Measurements from ENCODE around the gene HLCS.

The HLCS gene

GRCh38 chr21:36985751-36986594 lies 19.5 kb upstream of the HLCS start:
- Histone ChIP-seq H3K79me2 (ENCODE audit: control insufficient read depth, insufficient read depth, low read length, unreplicated experiment) (no peaks in the 10 kb centered on the region), H3K4me3 (ENCODE audit: low read depth, low read length) (no peak overlapping the region), H3K4me1 (ENCODE audit: control insufficient read depth, insufficient read depth, low read length, unreplicated experiment) (peaks cover 17% of the 10 kb centered on the region), H2AFZ (ENCODE audit: low read length, unreplicated experiment) (no peak overlapping the region), H3K27me3 (ENCODE audit: insufficient read depth, low read length) (no peaks in the 10 kb centered on the region), H3K36me3 (ENCODE audit: insufficient read depth, low read length) (no peaks in the 10 kb centered on the region), H3K27ac (ENCODE audit: low read depth, low read length) (no peak overlapping the region)

DNA sequence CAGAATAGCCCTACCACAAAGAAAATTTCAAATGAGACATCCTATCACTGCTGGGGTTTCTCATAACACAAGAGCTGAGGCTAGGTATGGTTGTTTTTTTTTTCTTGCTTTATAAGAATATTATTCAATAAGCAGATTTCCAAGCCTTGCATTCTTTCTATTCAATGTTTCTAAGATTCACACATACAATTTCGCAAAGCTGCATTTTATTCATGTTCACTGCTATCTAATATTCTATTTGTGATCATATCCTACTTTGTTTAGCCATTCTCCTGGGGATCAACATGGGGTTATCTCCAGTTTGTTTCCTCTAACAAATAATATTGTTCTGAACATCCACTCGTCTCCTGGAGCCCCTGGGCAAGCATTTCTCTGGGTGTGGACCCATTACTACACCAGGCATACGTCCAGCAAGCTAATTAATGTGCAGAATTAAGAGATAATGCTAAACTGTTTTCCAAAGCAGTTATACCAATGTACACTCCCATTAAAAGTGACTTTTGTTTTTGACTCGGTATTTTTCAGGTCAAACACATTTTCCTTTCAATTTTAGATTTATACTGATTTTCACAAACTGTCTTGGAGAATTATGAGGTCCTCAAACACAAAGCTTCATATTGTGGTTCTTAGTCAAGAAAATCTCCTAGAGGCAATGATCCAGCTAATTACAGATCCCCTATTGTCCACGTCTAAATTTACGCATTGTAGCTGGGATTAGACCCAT lies 15.7 kb upstream of the HLCS start:
- H3K4me1 ChIP-seq (ENCODE audit: control insufficient read depth, insufficient read depth, low read length, unreplicated experiment) = peaks cover 4% of the 10 kb centered on the region
- no peaks in the 10 kb centered on the region for H3K27me3 ChIP-seq (ENCODE audit: insufficient read depth, low read length)
- no peaks in the 10 kb centered on the region for H3K79me2 ChIP-seq (ENCODE audit: control insufficient read depth, insufficient read depth, low read length, unreplicated experiment)
- no peak overlapping the region for H3K4me3 ChIP-seq (ENCODE audit: low read depth, low read length)
- H3K36me3 ChIP-seq (ENCODE audit: insufficient read depth, low read length) = no peaks in the 10 kb centered on the region
- H3K27ac ChIP-seq (ENCODE audit: low read depth, low read length) = no peak overlapping the region
- no peak overlapping the region for H2AFZ ChIP-seq (ENCODE audit: low read length, unreplicated experiment)

DNA sequence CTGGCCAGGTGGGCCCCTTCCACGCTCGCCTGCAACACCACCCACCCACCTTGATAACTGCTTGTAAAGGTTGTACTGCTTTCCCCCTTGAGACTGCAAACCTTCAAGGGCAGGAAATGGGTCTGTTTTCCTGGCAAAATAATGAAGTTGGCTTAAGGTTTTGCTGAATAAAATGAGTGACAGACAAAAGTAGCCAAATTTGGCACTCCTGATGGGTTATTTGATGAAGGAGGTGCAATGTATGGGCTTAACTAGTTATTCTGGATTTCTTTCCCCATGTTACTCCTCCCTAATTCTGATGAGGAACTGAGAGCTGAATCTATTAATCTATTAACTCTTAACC lies 14.6 kb upstream of the HLCS start:
- no peaks in the 10 kb centered on the region for H3K27me3 ChIP-seq (ENCODE audit: insufficient read depth, low read length)
- no peaks in the 10 kb centered on the region for H3K79me2 ChIP-seq (ENCODE audit: control insufficient read depth, insufficient read depth, low read length, unreplicated experiment)
- peaks cover 4% of the 10 kb centered on the region for H3K4me1 ChIP-seq (ENCODE audit: control insufficient read depth, insufficient read depth, low read length, unreplicated experiment)
- no peaks in the 10 kb centered on the region for H3K36me3 ChIP-seq (ENCODE audit: insufficient read depth, low read length)
- peak overlapping the region; percentile 59; the same call in 1 of the 2 replicates for H3K4me3 ChIP-seq (ENCODE audit: low read depth, low read length)
- H2AFZ ChIP-seq (ENCODE audit: low read length, unreplicated experiment) = peak overlapping the region; percentile 37
- no peak overlapping the region for H3K27ac ChIP-seq (ENCODE audit: low read depth, low read length)

DNA sequence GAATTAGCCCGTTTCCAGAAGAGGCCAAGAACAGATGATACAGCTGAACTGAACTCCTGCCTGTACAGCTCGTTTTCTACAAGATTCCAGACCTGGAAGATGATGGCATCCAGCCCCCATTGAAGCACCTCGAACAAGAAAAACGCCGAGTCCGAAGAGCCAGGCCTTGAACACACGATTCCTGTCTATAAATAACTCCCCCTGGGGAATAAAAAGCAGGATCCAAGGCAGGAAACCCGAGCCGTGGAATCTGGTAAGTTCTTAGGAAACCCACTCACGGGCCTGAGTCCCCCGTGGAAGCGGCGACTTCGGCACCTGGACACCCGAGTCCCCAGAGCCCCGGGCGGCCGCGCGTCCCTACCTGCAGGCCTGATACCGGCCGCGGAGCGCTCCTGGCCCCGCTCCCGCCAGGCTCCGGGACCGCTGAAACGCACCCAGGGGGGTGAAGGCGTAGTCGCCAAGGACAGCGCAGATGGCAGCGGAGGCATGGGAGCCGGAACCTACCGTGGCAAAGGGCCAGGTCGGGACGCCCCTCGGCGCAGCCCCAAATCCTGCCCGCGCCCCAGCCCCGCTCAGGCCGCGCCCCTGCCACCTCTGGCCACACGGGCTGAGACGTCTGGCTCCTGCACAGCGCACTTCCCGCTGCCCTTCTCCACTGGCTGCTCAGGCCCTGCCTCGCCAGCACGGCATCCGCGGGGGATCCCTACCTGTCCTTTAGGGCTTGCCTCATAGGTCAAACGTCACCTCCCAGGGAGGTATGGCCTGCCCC lies 14.0 kb upstream of the HLCS start:
- peak overlapping the region; percentile 59 for H3K4me3 ChIP-seq (ENCODE audit: low read depth, low read length)
- no peaks in the 10 kb centered on the region for H3K36me3 ChIP-seq (ENCODE audit: insufficient read depth, low read length)
- no peak overlapping the region for H3K27ac ChIP-seq (ENCODE audit: low read depth, low read length)
- H3K79me2 ChIP-seq (ENCODE audit: control insufficient read depth, insufficient read depth, low read length, unreplicated experiment) = no peaks in the 10 kb centered on the region
- H3K4me1 ChIP-seq (ENCODE audit: control insufficient read depth, insufficient read depth, low read length, unreplicated experiment) = peaks cover 4% of the 10 kb centered on the region
- peak overlapping the region; percentile 37 for H2AFZ ChIP-seq (ENCODE audit: low read length, unreplicated experiment)
- no peaks in the 10 kb centered on the region for H3K27me3 ChIP-seq (ENCODE audit: insufficient read depth, low read length)

DNA sequence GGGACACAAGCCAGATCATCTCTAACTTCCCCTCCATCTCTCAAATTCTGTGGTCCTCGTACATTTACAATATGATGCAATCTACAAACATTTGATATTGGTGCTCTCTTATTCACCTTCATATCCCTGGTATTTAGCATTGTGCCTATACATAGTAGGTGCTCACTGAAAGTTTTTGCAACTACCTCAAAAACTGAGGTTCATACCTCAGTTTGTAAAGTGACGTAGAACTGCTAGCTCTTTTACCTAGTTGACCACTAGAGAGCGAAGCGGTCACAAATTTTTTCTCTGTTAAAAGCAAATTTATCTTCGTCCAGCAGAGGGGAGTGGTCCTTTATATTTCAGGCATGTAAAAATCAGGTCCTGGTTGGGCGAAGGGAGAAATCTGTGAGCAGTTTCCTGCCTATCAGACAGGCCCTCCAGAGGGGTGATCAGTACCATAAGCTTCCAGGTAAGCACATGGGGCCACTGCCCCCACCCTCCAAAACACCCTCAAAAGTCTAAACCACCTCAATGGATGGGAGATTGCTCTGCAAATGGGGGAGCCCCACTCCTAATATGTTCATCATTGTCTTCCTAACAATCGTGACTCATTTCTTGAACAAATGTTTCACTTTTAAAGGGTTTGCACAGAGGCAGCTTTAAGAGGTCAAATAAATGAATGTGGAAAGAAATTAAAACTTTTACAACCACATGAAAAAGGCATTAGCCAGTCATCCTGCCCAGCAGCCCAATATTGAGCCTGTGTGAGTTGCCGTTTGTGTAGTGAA lies 10.6 kb upstream of the HLCS start:
- peak overlapping the region; percentile 91 for H2AFZ ChIP-seq (ENCODE audit: low read length, unreplicated experiment)
- peak overlapping the region; percentile 25; the same call in 1 of the 2 replicates for H3K27ac ChIP-seq (ENCODE audit: low read depth, low read length)
- peak overlapping the region; percentile 73 for H3K4me3 ChIP-seq (ENCODE audit: low read depth, low read length)

GRCh38 chr21:36976228-36976861 lies 9.9 kb upstream of the HLCS start:
- Histone ChIP-seq H3K4me1 (ENCODE audit: control insufficient read depth, insufficient read depth, low read length, unreplicated experiment) (peaks cover 4% of the 10 kb centered on the region), H3K36me3 (ENCODE audit: insufficient read depth, low read length) (no peaks in the 10 kb centered on the region), H3K27ac (ENCODE audit: low read depth, low read length) (no peak overlapping the region), H2AFZ (ENCODE audit: low read length, unreplicated experiment) (no peak overlapping the region), H3K79me2 (ENCODE audit: control insufficient read depth, insufficient read depth, low read length, unreplicated experiment) (no peaks in the 10 kb centered on the region), H3K27me3 (ENCODE audit: insufficient read depth, low read length) (no peaks in the 10 kb centered on the region), H3K4me3 (ENCODE audit: low read depth, low read length) (no peak overlapping the region)

More for the DNA sequence above, 10.6 kb upstream of the HLCS start:
- Histone ChIP-seq H3K36me3 (ENCODE audit: insufficient read depth, low read length) (no peaks in the 10 kb centered on the region), H3K79me2 (ENCODE audit: control insufficient read depth, insufficient read depth, low read length, unreplicated experiment) (no peaks in the 10 kb centered on the region), H3K27me3 (ENCODE audit: insufficient read depth, low read length) (no peaks in the 10 kb centered on the region), H3K4me1 (ENCODE audit: control insufficient read depth, insufficient read depth, low read length, unreplicated experiment) (peaks cover 4% of the 10 kb centered on the region)

DNA sequence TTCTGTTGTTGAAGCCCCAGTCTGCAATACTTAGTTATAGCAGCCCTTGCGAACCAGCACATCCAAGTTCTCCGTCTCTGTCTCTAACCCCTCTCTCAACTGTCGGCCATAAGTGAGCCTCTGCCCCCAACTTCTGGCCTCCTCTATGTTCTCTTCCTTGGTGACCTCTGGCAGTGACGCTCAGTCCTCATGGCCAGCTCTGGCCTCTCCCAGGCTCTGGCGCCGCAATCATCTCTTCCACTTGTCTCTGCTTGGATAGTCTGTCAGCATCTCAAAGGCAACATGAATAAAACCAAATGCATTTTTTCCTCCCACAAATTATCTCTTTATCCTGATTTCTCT lies 8.4 kb upstream of the HLCS start:
- Histone ChIP-seq H3K79me2 (ENCODE audit: control insufficient read depth, insufficient read depth, low read length, unreplicated experiment) (no peaks in the 10 kb centered on the region), H3K27me3 (ENCODE audit: insufficient read depth, low read length) (no peaks in the 10 kb centered on the region), H2AFZ (ENCODE audit: low read length, unreplicated experiment) (no peak overlapping the region), H3K27ac (ENCODE audit: low read depth, low read length) (no peak overlapping the region), H3K4me3 (ENCODE audit: low read depth, low read length) (no peak overlapping the region), H3K36me3 (ENCODE audit: insufficient read depth, low read length) (no peaks in the 10 kb centered on the region), H3K4me1 (ENCODE audit: control insufficient read depth, insufficient read depth, low read length, unreplicated experiment) (peaks cover 4% of the 10 kb centered on the region)

- Histone ChIP-seq H3K27ac (ENCODE audit: low read depth, low read length) (no peak overlapping the region), H3K36me3 (ENCODE audit: insufficient read depth, low read length) (no peaks in the 10 kb centered on the region), H2AFZ (ENCODE audit: low read length, unreplicated experiment) (no peak overlapping the region), H3K4me3 (ENCODE audit: low read depth, low read length) (no peak overlapping the region), H3K79me2 (ENCODE audit: control insufficient read depth, insufficient read depth, low read length, unreplicated experiment) (no peaks in the 10 kb centered on the region), H3K4me1 (ENCODE audit: control insufficient read depth, insufficient read depth, low read length, unreplicated experiment) (peaks cover 4% of the 10 kb centered on the region), H3K27me3 (ENCODE audit: insufficient read depth, low read length) (no peaks in the 10 kb centered on the region)
These were observed 7.7 kb upstream of the HLCS start for GRCh38 chr21:36973986-36974850.

DNA sequence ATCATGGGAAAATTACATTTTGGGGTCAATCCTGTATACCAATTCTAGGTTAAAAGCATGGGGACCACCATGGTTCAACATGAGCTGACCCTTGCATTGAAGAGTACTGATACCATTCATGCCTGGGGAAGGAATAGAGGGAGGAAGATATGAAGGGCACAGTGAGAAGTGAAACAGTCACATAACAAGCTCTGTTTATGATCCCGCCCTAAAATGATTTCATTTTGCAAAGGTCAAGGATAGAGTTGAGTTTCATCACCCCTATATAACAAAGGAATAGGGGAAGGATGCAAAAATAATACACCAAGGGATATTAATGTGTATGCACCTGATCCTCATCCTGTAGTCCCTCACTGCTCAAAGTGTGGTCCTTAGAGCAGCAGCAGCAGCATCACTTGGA lies 2.5 kb upstream of the HLCS start:
- Histone ChIP-seq H3K27ac (ENCODE audit: low read depth, low read length) (no peak overlapping the region), H3K4me1 (ENCODE audit: control insufficient read depth, insufficient read depth, low read length, unreplicated experiment) (no peaks in the 10 kb centered on the region), H3K36me3 (ENCODE audit: insufficient read depth, low read length) (no peaks in the 10 kb centered on the region), H3K27me3 (ENCODE audit: insufficient read depth, low read length) (no peaks in the 10 kb centered on the region), H3K79me2 (ENCODE audit: control insufficient read depth, insufficient read depth, low read length, unreplicated experiment) (peaks cover 7% of the 10 kb centered on the region), H3K4me3 (ENCODE audit: low read depth, low read length) (no peak overlapping the region), H2AFZ (ENCODE audit: low read length, unreplicated experiment) (no peak overlapping the region)
